GM15510 (cell line): Measurements from ENCODE around the gene LIPN.

Experiments
- POLR2A ChIP-seq: IDR thresholded peaks from 3 replicates; pipeline ENCODE4 v1.6.1; 2011; ENCODE audit warnings: borderline replicate concordance; ENCODE audit not compliant: insufficient read length; ENCODE audit errors: extremely low read depth

Gene LIPN

DNA sequence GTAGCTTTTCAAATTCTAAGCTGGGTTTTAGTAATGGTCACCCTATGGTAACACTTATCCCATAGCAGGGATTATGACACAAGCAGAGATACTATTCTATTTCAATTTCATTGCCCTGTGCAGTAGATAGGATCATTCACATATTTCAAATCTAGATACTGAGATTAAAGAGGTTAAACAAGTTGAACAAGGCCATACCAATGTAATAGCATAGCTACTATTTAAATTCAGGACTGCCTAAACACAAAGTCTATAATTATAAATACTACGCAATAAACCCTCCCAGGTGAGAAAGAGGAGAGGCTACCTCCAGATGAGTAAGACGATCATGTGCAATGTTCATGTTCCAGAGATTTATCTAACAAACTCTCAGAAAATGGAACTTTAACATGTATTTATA, 43.8 kb downstream of the LIPN start:
- TF ChIP-seq POLR2A, result no peak

DNA sequence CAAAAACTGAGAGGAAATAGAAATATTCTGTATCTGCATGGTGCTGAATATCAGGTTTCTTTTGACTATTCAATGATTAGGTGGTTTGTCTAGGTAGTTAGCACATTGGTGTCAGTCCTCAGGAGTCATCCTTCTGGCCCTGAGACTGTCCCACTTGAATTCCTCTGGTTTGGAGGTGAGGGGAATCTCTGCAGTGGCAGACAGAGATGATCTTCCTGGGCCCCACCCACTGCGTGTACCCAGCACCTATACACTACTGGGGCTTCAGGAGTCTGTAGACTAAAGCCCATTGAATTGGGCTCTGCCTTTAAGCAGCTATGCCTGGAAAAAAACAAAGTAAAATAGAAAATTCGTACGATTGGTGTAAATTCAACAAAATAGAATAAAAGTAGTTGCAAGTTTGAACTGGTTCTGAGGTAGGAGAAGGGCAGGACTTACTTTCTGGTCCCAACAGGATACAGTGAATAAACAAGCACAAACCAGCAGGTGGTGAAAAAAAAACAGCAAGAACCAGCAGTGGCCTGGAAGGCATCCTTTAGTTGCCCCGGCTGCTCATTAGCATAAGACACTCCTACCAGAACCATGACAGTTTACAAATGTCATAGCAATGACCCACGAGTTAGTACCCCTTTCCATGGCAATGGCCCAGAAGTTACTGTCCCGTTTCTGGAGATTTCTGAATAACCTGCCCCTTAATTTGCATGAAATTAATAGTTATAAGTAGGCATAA, 44.4 kb downstream of the LIPN start:
- TF ChIP-seq POLR2A, result no peak

- no peak for TF ChIP-seq POLR2A
These were observed 45.5 kb downstream of the LIPN start for GRCh38 chr10:88805361-88805760.

DNA sequence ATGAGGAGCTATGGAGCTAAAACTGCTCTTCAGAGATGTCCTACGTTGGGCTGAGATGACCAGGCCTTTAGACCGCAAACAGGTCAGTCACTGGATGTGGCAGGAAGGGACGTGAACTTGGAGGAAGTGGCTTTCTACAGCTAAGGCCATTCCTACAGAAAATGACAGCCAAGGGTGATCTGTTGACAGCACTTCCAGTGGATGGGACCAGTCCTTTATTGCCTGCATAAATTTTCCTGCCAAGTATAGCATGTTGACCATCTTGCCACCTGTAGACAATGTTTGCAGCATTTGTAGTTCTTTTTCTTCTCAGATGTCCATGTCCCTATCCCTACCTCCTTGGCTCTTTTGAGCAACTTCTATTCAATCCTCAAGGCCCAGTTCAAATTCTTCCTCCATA, 46.1 kb downstream of the LIPN start:
- TF ChIP-seq POLR2A, result no peak

DNA sequence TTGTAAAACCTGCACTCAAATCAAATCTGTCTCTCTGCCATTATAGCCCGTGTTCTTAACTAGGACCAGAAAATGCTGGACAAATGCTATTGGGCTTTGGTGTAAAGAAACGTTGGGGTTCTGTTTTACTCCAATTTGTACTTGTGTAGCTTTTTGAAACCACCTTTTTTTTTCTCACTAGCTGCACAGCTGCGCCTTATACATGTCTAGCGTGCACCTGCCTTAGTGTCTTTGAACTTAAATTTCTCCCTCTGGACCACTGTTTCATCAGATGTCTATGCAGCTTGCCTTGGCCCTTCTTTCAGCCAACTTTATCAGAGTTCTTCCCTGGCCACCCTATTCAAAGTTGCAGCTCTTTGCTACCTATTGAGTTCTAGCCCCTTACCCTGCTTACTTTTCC, 49.8 kb downstream of the LIPN start:
- TF ChIP-seq POLR2A, result no peak

DNA sequence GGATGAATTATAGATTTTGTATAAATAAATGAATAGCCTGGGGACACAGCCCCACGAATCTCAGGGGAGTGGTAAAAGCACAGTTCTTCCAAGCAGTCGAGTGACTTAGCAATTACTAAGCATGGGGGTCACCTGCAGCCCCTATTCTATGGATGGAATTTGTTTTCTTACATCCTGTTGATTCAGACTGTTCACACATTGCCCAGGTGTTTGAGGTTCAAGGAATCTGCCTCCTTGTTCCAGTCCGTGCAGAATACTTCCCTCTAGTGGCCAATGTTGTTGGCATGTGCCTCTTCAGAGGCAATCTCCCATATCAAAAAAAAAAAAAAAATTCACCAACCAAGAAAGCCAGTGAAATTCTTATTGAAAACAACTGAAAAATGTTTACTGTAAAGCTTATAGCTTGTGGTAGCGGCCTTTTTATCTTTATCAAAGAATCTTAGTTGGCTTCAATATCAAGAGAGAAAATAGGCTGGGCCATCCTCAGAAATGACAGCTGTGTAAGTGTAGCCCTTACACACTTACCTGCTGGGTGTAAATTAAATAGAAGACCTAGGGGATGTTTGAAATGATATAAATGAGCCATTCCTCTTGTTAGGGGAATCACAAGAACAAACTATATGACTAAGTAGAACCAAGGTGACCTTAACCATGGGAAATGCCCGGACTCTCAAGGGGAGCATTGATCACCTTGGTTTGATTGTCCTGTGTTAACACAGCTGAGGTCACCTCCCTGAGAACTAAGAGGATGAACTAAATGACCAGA, 50.6 kb downstream of the LIPN start:
- no peak for TF ChIP-seq POLR2A

DNA sequence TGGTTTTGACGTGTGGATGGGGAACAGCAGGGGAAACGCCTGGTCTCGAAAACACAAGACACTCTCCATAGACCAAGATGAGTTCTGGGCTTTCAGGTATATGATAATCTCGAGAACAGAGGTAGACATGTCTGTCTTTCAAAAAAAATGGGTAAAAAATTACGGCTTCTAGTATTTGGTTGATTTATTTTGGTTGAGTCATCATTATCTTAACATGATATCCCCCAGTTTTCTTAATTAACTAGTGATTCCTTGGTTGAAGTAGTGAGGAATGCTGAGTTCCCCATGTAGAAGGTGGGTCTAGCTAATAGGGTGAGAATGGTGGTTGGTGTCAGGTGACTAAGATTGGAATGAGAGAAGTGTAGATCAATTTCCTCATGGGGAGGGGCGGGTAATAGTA, 53.4 kb downstream of the LIPN start:
- no peak for TF ChIP-seq POLR2A

DNA sequence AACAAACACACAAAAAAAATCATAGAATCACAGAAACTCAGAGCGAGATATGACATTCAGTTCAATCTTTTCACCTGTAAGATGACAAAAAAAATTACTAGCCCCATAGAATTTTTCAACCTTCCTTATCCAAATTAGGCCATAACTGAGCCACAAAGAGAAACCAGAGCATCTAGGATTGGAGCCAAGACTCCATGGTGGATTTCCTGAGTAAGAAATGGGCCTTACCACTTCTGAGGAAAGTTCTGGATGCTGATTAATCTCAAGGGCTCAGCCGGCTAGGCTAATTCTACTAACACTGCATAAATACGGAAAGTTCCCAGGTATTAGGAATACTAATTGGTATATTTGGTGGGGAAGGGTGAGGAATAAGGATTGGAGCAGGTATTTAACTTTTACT, 59.5 kb downstream of the LIPN start:
- TF ChIP-seq POLR2A, result no peak

- no peak for TF ChIP-seq POLR2A
These were observed 61.1 kb downstream of the LIPN start for GRCh38 chr10:88820748-88821401.

GRCh38 chr10:88826388-88826787, 66.6 kb downstream of the LIPN start:
- TF ChIP-seq POLR2A, result no peak

- TF ChIP-seq POLR2A, result no peak
These were observed 67.9 kb downstream of the LIPN start for GRCh38 chr10:88827671-88828070.

DNA sequence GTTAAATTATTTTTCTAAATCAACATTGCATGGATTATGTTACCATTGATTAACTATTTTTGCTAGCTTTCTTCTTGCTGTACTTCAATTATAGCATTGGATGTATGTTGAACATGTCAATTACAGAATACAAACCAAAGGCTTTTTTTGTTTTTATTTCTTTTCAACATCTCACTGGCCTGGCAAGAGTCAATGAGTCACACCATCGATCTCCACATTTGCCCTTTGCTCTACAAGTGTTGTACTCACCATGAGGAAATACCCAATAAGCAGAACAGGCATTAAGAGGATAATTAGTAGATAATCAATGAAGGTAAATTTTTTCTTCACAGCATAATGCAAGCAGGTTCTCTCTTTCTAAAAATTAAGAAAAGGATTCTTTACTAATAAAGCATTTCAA, 68.5 kb downstream of the LIPN start:
- TF ChIP-seq POLR2A, result no peak
